IPS-18c (cell line): ENCODE measurements around the gene KCNN3.

Source experiments
- H3K4me3 ChIP-seq: 2 replicates; pipeline ENCODE4 v1.7.0; 2013; ENCODE audit warnings: low read depth, mild to moderate bottlenecking, low read length, moderate library complexity; ENCODE audit not compliant: insufficient read depth
- H3K9me3 ChIP-seq: one replicate; pipeline ENCODE4 v1.6.1; 2013; ENCODE audit warnings: mild to moderate bottlenecking, low read length, moderate library complexity; ENCODE audit not compliant: control insufficient read depth, insufficient read depth

Gene KCNN3

DNA sequence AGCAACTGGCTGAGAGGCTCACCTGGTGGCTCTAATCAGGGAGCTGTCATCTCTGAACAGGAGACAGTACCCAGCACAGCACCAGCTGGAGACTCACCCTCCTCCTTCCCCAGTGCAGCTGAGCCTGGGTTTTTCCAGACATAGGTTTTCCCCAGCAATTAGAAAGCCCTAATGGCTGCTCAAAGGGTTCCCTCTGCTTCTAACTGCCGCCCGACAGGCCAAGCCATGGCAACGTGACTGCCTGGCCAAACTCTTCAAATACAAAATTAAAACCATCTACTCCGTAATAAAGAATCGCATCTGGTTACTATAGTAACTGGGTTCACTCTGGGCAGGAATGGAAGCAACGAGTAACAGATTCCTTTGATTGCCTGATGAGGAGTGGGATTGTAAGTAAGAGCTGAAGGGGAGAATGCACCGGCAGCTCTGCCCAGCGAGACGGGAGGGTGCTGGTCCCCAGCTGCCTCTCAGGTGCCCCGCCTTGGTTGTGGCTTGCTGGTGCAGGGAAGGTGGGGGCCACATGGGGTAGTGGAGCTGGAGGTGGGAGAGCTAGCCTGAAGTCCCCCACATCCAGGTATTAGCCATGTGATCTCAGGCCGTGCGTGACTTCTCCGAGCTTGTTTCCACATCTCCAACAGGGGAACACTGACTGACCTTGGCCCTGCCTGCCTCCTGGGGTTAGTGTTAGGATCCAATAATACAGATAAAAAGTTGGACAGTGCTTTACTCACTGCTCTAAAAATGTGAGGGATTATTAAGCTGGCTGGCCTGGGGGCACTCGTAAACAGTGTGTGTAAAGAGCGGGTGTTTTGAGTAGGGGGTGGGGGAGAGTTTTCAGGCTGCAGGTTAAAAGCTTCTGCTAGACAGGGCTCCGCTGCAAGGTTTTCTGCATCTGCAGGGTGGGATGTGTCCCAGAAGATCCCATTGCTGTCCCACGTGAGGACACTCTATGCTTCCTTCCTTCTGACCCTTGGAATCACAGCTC is 94.2 kb downstream of the KCNN3 start:
- no peak overlapping the region for H3K4me3 ChIP-seq

DNA sequence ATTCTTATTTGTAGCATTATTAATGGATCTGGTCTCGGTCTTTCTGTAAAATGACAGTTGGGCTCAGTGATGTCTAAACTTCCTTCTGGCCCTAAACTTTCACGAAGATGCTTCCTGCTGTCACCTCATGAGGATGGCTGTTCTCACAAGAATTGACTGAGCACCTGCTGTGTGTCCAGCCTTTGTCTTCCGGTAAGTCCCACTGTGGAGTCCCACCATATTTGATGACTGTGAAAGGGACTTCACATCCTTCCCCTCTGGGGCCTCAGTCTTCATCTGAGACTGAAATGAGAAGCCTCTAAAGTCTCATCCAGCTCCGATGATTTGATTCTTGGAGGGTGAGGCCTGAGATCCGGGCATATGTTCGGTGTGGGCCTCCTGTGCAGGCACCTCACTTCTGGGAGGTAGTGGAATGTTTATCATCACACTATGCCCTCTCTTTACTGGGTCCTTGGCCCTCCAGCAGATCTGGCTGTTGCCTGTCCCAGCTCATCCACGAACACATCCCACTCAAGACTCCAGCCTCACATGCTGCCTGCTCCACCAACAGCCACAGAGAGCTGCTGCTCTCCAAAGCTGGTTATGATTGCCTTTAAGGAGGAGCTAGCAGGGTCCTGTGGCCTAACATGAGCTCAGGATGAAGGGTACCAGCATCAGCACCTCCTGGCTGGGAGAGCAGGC is 95.8 kb downstream of the KCNN3 start:
- H3K4me3 ChIP-seq, result no peak overlapping the region
- H3K9me3 ChIP-seq, result no peaks in the 10 kb centered on the region

More for the DNA sequence above, 94.2 kb downstream of the KCNN3 start:
- no peaks in the 10 kb centered on the region for H3K9me3 ChIP-seq

DNA sequence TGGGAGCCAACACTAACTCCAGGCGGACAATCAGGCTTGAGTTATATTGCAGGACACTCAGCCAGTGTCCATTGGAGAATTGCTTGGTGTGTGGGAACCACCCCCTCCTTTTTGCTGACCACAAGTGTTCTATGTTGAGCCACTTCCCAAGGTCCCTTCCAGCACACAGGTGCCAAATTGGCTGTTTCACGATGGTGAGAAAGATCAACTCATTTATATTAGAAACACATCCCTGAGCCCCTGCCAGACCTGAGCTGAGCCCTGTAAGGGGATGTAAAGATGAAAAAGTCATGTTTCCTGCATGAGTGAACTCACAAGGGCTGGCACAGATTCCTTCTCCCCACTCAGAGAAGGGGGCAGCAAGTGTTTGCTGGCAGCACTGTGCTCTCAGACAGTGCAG is 96.5 kb downstream of the KCNN3 start:
- Histone ChIP-seq H3K4me3 (no peak overlapping the region), H3K9me3 (no peaks in the 10 kb centered on the region)

DNA sequence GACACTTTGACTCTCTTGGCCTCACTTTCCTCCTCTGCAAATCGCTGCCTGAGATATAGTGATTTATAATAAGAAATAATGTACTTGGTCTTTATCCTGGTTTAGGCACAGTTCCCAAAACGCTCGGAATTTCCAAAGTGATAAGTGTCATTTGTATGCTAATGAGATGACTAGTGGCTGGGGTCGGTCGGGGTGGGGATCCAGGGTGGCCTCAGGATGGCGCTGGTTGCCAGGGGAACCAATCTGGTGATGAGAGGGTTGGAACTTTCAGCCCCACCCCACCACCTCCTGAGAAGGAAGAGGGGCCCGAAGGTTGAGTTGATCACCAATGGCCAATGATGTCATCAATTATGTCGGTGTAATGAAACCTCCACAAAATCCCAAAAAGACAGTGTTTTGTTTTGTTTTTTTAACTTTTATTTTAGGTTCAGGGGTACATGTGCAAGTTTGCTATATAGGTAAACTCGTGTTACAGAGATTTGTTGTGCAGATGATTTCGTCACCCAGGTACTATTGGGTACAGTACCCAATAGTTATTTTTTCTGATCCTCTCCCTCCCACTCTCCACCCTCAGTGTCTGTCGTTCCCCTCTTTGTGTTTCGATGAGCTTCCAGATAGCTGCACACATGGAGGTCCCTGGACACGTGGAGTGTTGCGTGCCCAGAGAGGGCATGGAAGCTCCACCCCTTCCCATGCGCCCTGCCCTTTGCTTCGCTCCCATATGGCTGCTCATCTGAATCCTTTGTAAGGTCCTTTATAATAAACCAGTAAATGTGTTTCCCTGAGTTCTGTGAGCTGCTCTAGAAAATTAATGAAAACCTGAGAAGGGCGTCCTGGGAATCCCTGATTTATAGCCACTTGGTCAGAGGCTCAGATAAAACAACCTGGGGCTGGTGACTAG is 97.2 kb downstream of the KCNN3 start:
- H3K4me3 ChIP-seq, result no peak overlapping the region

GRCh38 chr1:154772056-154772455 is 98.0 kb downstream of the KCNN3 start:
- no peaks in the 10 kb centered on the region for H3K9me3 ChIP-seq
- no peak overlapping the region for H3K4me3 ChIP-seq

More for the DNA sequence above, 97.2 kb downstream of the KCNN3 start:
- no peaks in the 10 kb centered on the region for H3K9me3 ChIP-seq

GRCh38 chr1:154770897-154771594 is 99.0 kb downstream of the KCNN3 start:
- Histone ChIP-seq H3K9me3 (no peaks in the 10 kb centered on the region), H3K4me3 (no peak overlapping the region)

DNA sequence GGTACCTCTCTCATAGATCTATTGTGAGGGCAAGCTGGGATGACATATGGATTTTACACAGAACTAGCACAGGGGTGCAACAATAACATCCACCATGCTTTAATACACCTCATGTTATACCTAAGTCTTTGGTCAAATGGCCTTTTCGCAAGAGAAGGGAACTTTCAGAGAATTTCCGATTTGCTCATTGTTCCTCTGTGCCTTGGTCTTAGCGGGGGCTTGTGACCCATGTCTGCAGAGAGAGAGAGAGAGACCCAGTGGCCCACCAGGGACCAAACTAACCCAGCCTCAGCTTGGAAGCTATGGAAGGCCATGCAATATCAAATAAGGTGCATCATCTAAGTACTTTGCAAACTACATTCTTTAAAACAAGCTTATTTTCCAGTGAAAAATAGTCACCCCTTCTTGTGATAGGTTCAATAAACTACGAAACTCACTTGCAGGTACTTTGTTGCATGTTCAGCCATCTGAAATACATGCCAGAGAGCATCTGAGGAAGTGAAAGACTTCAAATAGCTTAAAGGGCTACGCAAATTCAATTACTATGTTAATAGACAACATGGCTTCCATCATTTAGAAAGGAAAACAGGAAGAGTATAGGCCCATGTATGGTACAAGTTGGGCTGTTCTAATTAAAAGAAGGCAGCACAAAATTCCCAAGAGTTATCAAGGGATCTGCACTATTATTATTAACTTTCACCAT is 100.7 kb downstream of the KCNN3 start:
- no peak overlapping the region for H3K4me3 ChIP-seq
- no peaks in the 10 kb centered on the region for H3K9me3 ChIP-seq

DNA sequence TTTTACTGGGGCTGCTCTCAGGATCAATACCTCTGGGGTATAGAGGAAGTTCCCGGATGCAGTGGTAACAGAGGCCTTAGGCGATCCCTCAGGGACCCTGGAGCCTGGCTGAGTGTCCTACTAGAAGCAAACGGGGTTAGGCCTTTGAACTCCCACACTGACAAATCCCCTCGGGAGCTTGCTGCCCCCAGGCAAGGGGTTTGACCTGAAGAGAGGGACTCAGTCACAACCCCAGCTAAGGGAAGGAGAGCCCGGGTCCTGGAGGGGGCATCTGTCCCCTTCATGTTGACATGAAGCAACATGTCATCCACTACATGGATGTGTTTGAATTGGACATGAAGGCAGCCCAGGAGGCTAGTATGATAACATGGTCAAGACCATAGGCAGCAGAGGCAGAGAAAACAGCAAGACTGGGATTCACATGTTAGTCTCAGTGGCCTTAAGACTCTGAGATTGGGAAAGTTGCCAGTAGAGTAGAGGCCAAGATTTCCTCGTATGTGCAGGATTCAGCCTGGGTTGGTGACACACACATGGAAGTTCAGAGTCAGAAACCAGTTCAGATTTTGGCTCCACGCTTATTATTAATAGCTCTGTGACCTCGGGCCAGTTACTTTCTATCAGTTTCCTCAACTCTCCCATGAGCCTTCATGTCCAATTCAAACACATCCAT is 101.5 kb downstream of the KCNN3 start:
- Histone ChIP-seq H3K9me3 (no peaks in the 10 kb centered on the region), H3K4me3 (no peak overlapping the region)

DNA sequence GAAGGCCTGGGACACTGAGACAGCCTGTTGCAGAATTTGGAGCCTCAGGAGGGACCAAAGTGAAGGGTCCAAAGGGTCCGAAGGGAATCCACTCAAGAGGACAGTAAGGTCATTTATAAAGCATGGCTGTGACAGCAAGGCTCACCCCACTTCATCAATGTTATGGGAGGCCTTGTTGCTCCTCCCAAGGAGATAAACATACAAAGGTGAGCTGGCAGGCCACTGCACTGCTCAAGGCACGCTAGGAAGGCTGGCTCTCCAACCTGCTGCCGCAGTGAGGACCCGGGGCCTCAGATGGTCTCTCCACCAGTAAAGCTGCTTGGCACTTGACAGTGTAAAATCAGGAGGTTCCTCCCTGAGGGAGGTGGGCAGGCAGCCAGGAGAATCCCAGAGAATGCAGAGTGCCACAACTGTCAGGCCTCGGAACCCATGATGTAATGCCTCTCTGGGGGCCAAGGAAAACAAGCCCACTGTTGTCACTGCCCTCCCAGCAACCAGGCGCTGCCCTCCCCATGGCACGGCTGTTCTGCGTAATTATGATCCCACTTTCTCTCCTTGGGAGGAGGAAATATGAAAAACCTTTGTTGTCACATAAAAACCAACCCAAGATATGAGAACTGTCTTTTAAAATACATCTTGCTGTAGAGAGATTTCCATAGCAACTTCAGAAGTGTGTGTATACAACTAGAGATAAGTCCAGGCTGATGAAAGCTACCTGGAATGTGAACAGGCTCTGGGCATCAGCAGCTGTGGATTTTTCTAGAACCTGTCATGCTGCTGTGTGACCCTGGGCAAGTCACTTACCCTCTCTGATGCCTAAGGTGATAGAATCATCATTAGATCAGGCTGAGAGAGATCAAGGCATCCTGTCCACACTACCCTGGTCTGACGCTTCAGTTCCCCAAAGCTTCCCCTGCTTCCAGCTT is 102.5 kb downstream of the KCNN3 start:
- H3K4me3 ChIP-seq, result no peak overlapping the region
- no peaks in the 10 kb centered on the region for H3K9me3 ChIP-seq

DNA sequence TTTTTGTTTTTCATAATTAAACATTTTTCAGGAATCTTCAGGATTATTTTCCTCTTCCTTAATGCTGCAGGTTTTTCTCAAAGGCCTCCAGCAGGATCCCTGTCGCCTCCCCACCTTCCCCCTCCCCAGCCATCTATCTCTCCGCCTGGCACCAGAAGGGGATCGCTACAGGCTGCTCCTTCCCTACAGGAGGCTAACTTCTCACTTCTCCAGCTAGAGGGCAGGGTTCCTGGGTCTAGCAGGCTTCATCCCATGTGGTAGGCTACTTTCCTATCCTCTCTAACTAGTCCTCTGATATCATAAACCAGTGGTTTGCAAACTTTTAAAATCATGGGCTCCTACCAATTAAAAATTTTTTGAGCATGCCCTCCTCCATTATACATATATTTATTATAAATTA is 104.1 kb downstream of the KCNN3 start:
- H3K9me3 ChIP-seq, result no peaks in the 10 kb centered on the region
- H3K4me3 ChIP-seq, result no peak overlapping the region

GRCh38 chr1:154764773-154765172 is 105.3 kb downstream of the KCNN3 start:
- Histone ChIP-seq H3K9me3 (no peaks in the 10 kb centered on the region), H3K4me3 (no peak overlapping the region)

GRCh38 chr1:154764181-154764580 is 105.9 kb downstream of the KCNN3 start:
- Histone ChIP-seq H3K9me3 (no peaks in the 10 kb centered on the region), H3K4me3 (no peak overlapping the region)

DNA sequence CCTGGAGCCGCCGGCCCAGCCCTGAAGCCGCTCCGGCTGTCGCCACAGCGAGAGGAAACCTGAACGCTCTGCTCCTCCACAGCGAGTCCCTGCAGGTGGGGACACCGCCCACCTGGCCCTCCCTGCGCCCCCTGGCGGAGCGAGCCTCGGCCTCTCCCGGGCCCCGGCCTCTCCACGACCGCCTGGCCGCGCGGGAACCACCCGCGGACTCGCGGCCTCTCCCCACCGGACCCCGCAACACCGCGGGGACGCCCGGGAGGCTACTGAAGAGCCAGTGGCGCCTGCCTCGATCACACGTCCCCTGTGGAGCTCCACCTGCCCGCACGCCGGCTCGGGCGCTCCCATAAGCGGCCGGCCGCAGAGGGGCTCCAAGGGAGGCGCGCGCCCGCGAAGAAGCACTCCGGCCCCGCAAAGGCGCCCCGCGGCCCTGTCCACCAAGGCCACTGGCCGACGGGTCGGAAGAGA is 109.6 kb downstream of the KCNN3 start:
- H3K9me3 ChIP-seq, result no peaks in the 10 kb centered on the region
- peak overlapping the region; percentile 56 for H3K4me3 ChIP-seq

DNA sequence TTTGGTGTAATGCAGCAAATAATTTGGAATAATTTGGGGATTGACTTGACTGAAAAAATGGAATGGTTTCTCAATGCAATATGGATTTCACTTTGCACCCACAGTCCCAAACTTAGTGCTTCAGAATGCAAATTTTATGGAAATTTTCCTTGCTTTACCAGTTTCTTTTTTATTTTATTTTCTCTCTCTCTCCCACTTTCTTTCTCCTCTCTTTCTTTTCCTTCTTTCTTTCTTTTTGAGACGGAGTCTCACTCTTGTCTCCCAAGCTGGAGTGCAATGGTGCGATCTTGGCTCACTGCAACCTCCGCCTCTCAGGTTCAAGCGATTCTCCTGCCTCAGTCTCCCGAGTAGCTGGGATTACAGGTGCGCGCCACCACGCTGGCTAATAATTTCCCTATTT is 110.3 kb downstream of the KCNN3 start:
- Histone ChIP-seq H3K4me3 (no peak overlapping the region), H3K9me3 (no peaks in the 10 kb centered on the region)

GRCh38 chr1:154759196-154759595 is 110.9 kb downstream of the KCNN3 start:
- Histone ChIP-seq H3K4me3 (no peak overlapping the region), H3K9me3 (no peaks in the 10 kb centered on the region)
